Measurements from ENCODE around the gene DBN1. TPM values are rescaled to one million over a fixed set of nuclear protein-coding genes. Genes with fewer than 3 reads are reported as not detected.

The DBN1 gene
- total and polyA plus RNA-seq, 9 of the 15 experiments (the other 6 are each of a cell fraction or from before 2014, with no cell fraction given): 0.25 to 87.2 (median 27.9) TPM

DNA sequence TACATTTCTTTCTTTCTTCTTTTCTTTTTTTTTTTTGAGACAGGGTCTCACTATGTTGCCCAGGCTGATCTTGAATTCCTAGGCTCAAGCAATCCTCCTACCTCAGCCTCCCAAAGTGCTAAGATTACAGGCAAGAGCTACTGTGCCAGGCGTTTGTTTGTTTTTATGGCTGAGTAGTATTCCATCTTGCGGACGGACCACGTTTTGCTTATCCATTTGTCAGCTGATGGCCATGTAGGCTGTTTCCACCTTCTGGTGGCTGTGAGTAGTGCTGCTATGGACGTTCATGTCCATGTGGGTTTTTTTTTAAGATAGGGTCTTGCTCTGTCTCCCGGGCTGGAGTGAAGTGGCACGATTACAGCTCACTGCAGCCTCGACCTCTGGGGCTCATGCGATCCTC lies 33.7 kb upstream of the DBN1 start:
- no peaks in the 10 kb centered on the region for H3K9me3 ChIP-seq (replicated peaks; ENCODE audit: control insufficient read depth, insufficient read depth, low read depth, low read length)
- H3K9me1 ChIP-seq (ENCODE audit: control insufficient read depth, insufficient read depth, low read length): no peaks in the 10 kb centered on the region
- peaks cover 15% of the 10 kb centered on the region; the same call in 2 of the 3 replicates for H3K79me2 ChIP-seq (ENCODE audit: control insufficient read depth, insufficient read depth, low read length)
- no peaks in the 10 kb centered on the region for H3K27me3 ChIP-seq (ENCODE audit: control insufficient read depth in 2 of 2, insufficient read depth in 2 of 2, low read length in 2 of 2)
- no peak overlapping the region for H3K4me3 ChIP-seq
- 59% methylated on average over 9 of the region's 9 CpGs for WGBS (ENCODE audit: insufficient coverage, low coverage, missing lambda C conversion rate)
- H3K4me2 ChIP-seq (ENCODE audit: insufficient read depth, low read length): no peak overlapping the region
- DNase-seq (ENCODE audit: extremely low read depth in 1 of 4, low spot score in 3 of 4) (peak in 1 of 4 experiments; percentile 68), ATAC-seq (peak; percentile 43), FAIRE-seq (peak; percentile 92)
- BruUV-seq (replicated peaks): no TSS peak
- intact Hi-C loops (cut with micrococcal nuclease): no loop called here
- no peaks in the 10 kb centered on the region for H4K20me1 ChIP-seq (replicated peaks; ENCODE audit: control insufficient read depth, insufficient read depth, low read length)
- H3K27ac ChIP-seq (ENCODE audit: extremely low read depth, low read depth, low read length): peak overlapping the region; percentile 80
- ChIA-PET POLR2A (interaction anchor here (4.5 kb wide), 1 partner anchor 9 kb away, joined by 26 read pairs; the partner anchor contains the start of gene PDLIM7), CTCF (ENCODE audit: low intra/inter-chr PET ratio) (no interaction called here)
- peak overlapping the region; percentile 1 to 89; a peak in 1 of 4 replicates for H3K9ac ChIP-seq (ENCODE audit: insufficient read depth in 1 of 2, low read depth in 2 of 2, low read length in 2 of 2)
- H3K36me3 ChIP-seq (ENCODE audit: control insufficient read depth, insufficient read depth, low read length): peaks cover 45% of the 10 kb centered on the region
- peaks cover 27 to 68% of the 10 kb centered on the region in 2 experiments for H3K4me1 ChIP-seq (replicated peaks in 1 of 2; ENCODE audit: control insufficient read depth in 2 of 2, insufficient read depth in 2 of 2, low read length in 2 of 2)
- in situ Hi-C loops (cut with MboI): no loop called here
- H2AFZ ChIP-seq (ENCODE audit: low read depth, low read length): no peak overlapping the region
- TF ChIP-seq TRIM24 (IDR thresholded peaks at IDR 0.05) (no peak), RFX7 (CRISPR knock-in tag; IDR thresholded peaks at IDR 0.05) (no peak), SIRT6 (IDR thresholded peaks at IDR 0.05; ENCODE audit: low read depth, low read length) (no peak), CBX3 (IDR thresholded peaks at IDR 0.05; ENCODE audit: borderline replicate concordance in 1 of 2, low read length in 2 of 2) (peak in 1 of 2 experiments; percentile 29; a peak in 1 of 3 replicates), E2F8 (IDR thresholded peaks at IDR 0.05; ENCODE audit: low read depth, partially characterized antibody) (no peak), RHOXF2B (CRISPR knock-in tag; conservative IDR thresholded peaks at IDR 0.05) (no peak), ZKSCAN1 (IDR thresholded peaks at IDR 0.05; ENCODE audit: low read depth, low read length) (no peak), RAD21 (CRISPR knock-in tag; conservative IDR thresholded peaks at IDR 0.05 in 1 of 2, IDR thresholded peaks at IDR 0.05 in 1 of 2) (no peak; a peak in 1 of 4 replicates), NCOR1 (IDR thresholded peaks at IDR 0.05) (no peak), HMGXB4 (CRISPR knock-in tag; IDR thresholded peaks at IDR 0.05) (no peak), SMARCB1 (IDR thresholded peaks at IDR 0.05; ENCODE audit: insufficient read length, low read depth) (no peak), YBX1 (IDR thresholded peaks at IDR 0.05) (no peak), ZNF324 (CRISPR knock-in tag; IDR thresholded peaks at IDR 0.05) (no peak), XRCC5 (IDR thresholded peaks at IDR 0.05; ENCODE audit: low read depth, low read length) (no peak), RCOR1 (IDR thresholded peaks at IDR 0.05; ENCODE audit: borderline replicate concordance in 1 of 2, low read depth in 2 of 2, low read length in 2 of 2) (0 out of 4 replicates have a peak, but pooled peaks of 1 of the 2 experiments have one; percentile 21), ZNF146 (CRISPR knock-in tag; IDR thresholded peaks at IDR 0.05; ENCODE audit: unreplicated experiment) (peak; percentile 98)
- TF ChIP-seq, protein P1, sequence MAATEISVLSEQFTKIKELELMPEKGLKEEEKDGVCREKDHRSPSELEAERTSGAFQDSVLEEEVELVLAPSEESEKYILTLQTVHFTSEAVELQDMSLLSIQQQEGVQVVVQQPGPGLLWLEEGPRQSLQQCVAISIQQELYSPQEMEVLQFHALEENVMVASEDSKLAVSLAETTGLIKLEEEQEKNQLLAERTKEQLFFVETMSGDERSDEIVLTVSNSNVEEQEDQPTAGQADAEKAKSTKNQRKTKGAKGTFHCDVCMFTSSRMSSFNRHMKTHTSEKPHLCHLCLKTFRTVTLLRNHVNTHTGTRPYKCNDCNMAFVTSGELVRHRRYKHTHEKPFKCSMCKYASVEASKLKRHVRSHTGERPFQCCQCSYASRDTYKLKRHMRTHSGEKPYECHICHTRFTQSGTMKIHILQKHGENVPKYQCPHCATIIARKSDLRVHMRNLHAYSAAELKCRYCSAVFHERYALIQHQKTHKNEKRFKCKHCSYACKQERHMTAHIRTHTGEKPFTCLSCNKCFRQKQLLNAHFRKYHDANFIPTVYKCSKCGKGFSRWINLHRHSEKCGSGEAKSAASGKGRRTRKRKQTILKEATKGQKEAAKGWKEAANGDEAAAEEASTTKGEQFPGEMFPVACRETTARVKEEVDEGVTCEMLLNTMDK (IDR thresholded peaks at IDR 0.05; ENCODE audit: borderline replicate concordance, insufficient read depth, low read depth, low read length, poor library complexity, severe bottlenecking): no peak

All from K562 (cell line).